ENCODE results near the gene ZNF580.

The ZNF580 gene

DNA sequence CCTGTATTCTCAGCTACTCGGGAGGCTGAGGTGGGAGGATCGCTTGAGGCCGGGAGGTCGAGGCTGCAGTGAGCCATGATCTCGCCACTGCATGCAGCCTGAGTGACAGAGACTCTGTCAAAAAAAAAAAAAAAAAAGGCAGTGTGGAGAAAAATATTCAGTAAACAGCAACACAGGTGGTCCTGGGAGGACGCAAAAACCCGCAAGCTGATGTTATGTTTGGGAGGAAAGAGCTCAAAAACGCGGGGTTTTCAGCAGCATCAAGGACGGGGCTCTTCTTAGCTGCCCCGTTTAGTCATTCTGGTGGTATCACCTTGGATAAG is 15.8 kb upstream of the ZNF580 start:
- no peak for DNase-seq

DNA sequence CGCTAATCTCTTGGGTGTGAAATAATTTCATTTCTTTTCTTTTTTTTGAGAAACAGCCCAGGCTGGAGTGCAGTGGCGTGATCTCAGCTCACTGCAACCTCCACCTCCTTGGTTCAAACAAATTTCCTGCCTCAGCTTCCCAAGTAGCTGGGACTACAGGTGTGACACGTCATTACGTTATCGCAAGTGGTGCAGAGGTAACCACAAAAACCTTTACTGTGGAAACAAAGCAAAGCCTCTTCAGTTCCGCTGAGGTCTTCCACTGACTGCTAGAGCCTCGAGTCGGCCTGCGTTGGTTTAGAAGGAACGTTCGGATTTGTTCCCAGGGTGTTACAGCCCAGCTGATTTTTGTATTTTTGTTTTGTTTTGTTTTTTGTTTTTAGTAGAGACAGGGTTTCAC is 14.5 kb upstream of the ZNF580 start:
- peak; percentile 39 for DNase-seq

DNA sequence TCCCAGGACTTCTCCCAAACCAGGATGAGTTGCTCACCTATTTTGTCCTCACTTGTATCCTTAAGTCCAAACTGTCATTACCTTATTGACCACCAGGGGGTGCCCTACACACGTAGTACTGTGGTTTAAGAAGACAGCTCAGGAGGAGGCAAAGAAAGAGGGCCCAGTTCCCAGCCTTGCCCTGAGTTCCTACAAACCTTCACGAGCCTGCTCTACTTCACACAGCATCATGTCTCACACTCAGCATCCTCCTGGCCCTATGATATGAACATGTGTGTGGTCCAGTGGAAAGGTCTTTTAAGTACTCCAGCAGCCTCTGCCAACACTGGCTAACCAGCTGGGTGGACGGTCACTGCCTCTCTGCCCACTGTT is 8.4 kb upstream of the ZNF580 start:
- peak; percentile 62 for DNase-seq

DNA sequence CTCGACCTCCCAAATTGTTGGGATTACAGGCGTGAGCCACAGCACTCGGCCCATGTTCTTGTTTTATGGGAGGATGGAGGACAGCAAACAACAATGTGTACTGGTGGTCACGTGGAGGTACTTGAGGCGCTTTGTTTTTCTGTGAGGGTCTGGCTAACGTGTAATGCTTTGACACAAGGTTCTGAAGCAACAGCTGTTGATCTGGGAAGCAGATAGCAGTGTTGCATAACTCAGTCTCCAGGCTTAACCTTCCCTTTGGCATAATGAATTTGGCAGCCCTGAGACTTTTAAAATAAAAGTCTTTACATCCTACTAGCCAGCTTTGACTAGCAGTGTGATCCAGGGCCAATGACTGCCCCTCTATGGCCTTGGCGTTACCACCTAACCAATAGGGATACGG is 6.9 kb upstream of the ZNF580 start:
- DNase-seq = no peak

DNA sequence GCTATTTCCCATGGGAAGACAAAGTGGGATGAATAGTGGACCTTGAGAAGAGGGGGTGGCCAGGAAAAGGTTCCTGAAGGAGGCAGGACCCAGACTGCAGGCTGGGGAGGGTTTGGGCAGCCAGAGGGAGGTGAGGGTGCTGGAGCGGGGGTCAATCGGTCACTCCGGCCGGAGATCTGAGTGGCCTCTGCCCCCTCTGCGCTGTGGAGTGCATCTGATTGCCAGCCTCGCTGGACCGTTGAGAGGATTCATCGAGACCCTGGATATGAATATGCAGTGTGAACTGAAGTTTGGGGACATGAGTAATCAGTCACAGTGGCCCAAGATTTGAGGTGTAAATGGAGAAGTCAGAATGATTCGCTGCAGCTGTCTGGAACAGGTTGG is 5.5 kb upstream of the ZNF580 start:
- DNase-seq = no peak

DNA sequence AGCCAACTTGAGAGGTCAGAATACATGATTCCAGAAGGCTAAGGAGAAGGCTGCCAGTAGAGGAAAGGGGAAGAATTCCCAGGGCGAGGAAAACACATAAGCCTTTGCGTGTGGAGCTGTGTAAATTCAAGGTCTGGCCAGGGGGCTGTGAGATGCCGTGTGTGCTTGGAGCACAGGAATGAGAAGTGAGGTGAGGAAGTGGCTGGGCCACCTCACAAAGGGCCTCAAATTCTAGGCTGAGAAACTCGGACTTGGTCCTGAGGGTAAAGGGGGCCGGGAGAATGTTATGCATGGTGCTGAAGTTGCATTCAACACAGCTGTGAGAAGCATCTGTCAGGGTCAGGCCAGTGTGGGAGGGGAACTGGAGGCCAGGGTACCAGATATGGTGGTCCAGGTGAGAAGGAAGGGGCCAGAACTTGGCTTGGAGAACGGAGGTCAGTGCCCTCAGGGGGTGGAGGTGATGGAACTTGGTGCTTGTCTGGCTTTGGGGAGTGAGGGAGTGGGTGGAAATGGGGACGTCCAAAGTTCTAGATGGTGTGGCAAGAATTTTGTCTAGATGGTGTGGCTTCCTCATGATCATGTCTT is 4.9 kb upstream of the ZNF580 start:
- no peak for DNase-seq

DNA sequence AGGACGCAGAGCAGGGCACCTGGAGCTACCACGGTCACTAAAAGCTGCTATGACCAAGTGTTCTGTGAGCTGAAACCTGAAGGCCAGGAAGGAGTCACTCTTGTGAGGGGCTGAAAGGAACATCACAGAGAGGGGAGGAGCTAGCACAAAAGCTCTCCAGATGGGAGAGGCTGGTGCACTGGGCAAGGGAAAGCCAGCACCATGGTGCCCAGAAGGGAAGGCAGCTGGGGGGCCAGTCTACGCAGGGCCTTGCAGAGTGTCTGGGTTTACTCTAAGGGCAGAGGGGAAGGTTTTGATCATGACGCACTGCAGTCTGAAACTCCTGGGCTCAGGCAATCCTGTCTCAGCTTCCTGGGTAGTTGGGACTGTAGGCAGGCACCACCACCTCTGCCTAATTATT is 4.1 kb upstream of the ZNF580 start:
- DNase-seq = no peak

DNA sequence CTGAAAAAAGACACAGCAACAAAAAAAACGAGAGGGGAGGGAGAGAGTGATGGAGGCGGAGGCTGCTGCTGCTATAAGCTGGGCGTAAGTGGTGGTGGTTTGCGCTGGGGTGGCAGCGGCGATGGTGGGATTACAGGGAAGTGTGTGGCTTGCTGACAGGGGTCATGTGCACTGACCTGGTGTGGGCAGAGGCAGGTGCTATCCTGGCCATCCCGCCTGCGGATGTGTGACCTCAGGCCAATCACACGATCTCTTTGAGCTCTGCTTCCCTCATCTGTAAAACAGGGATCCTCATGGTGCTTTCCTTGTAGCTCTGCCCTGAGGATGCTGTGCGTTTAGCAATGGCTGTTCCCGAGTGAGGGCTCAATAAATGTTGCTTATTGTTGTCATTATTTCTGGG is 3.3 kb upstream of the ZNF580 start:
- DNase-seq = no peak

DNA sequence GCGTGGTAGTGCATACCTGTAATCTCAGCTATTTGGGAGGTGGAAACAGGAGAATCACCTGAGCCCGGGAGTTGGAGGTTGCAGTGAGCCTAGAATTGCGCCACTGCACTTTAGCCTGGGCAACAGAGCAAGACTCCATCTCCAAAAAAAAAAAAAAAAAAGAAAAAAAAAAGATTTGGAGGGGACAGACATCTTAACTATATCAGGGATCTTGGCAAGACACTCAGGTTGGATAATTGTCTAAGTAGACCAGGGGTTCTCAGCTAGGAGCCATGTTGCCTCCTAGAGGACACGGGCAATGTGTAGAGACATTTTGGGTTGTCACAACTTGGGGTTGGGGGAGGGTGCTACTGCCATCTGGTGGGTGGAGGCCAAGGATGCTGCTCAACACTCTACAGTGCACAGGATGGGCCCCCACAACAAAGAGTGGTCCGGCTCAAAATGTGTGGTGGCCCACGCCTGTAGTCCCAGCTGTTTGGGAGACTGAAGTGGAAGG is 1.9 kb upstream of the ZNF580 start:
- peak; percentile 38 for DNase-seq

DNA sequence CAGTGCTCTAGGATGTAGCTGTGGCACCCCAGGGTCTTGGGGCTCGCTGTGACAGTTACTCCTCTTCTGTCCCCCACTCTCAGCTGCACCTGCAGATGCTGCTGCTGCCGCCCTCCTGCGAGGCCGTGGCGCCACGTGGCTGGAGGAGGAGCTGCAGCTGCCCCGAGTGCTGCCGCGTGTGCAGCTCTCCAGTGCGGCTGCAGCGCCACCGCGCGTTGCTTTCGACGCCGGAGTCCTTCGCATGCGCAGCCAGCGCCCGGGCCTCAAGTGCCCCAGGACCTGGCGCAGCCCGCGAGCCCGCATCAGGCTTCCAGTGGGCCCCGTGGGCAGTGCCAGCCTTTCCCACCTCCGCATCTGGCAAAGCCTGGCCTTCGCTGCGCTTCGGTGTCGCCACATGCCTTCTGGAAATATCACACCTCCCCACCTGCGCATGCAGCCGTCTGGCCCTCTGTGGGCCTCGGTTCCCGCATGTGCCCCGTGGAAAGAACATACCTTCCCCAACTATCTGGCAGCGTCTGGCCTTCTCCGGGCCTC is 692 bp upstream of the ZNF580 start:
- peak; percentile 65 for DNase-seq

DNA sequence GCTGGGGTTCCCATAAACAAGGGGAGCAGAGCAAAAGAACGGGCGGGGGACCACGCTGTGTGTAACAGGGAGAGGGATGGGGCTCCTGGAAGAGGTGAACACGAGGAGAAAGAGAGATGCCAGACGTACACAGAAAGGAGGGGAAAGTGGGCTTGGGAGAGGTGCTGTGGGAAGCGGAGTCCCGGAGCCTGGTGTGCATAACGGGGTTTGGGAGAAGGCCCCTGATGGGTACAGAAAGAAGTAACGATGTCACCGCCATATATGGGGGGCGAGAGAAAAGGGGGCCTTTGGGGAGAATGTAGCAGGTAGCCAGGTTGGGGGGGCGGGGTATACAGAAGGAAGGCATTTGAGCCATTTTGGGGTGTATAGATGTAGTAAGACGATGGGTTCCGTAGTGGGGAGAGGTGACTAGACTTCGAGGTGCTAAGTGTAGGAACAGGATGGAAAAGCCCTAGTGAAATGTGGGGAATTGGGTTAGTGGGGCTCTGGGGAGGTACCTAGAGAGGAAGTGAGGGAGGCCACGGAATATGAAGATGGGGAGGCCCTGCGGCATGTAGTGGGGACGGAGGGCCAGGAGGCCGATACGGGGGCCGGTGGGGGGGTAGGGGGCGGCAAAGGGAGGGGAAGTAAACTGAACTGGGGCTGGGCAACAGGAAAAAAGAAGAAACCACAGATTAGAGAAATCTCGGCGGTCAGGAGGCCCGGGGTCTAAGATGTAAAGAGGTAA is 787 bp downstream of the ZNF580 start:
- no peak for DNase-seq

DNA sequence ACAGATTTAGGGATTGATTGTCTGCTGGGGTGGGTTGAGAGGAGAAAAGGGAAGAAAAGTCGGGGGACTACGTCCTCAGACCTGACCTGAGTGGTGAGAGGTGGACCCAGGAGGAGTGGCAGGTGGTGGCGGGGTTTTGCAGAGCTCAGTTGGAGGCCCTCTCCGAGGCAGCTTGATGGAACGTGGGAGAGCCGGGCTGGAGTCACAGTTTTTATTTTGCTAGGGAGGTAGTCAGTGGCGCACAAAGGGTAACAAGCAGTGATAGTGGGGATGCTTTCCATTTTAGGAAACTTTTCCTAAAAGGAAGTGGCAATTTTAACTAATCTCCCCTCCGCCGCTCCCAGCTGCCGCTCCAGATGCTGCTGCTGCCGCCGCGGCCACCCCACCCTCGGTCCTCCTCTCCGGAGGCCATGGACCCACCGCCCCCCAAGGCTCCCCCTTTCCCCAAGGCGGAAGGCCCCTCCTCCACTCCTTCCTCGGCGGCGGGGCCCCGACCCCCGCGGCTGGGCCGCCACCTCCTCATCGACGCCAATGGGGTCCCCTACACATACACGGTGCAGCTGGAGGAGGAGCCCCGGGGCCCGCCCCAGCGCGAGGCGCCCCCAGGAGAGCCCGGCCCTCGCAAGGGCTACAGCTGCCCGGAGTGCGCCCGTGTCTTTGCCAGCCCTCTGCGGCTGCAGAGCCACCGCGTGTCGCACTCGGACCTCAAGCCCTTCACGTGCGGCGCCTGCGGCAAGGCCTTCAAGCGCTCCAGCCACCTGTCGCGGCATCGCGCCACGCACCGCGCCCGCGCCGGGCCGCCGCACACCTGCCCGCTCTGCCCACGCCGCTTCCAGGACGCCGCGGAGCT is 1.6 kb downstream of the ZNF580 start:
- DNase-seq = no peak

DNA sequence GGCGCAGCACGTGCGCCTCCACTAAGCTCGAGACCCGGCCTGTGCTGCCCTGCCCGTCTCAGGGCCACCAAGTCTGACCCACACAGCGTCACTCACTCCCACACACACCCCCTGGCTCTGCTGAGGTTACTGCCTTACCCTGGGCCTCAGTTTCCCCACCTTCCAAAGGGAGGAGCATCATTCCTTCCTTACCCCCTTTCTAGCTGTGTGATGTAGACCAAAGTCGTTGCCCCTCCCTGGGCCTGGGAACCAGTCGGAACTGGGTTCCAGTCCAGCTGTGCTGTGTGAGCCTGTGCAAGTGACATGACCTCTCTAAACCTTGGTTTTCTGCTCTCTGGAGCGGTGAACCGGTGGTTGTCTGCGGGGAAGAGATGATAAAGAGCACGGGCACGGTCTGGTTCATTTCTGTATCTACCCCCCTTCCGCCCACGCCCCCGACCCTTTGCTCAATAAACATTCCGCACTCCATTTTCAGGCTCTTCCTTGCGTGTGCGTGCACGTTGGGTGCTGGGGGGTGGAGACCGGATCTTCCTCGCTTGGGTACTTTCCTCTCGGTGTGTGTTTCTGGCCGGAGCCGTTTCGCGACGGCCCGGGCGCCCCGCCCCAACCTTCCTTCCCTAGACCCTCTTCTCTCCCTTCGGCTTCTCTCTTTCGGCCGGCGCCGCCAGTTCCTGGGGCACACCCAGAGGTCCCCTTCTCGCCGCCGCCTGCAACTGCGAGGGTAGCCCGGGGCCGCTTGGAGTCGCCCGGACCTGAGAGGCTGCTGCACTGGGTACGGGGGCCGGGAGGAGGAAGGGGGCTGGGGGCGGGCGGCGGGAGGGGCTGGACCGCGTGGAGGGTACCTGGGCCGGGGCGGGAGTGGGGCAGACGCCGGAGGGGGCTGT is 2.4 kb downstream of the ZNF580 start, which contains the start of gene ZNF581:
TSS of gene ZNF581 (plus strand) at position 647 of the 884 bp plus-strand sequence. CDS start 923 bp downstream, outside the sequence.
- peak; percentile 76 for DNase-seq

DNA sequence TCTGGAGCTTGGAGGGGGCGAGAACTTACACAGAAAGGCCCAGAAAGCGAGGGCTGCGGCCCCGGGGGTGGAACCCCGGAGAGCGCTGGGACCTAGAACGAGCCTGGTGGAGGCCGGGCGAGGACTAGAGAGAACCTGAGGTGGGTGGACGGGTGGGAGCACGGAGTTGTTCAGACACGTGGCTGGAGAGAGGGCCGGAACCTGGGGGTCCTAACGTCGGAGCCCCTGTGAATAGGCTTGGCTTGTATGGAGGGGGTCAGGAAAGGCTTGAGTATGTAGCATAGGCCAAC is 3.0 kb downstream of the ZNF580 start:
- DNase-seq = no peak

DNA sequence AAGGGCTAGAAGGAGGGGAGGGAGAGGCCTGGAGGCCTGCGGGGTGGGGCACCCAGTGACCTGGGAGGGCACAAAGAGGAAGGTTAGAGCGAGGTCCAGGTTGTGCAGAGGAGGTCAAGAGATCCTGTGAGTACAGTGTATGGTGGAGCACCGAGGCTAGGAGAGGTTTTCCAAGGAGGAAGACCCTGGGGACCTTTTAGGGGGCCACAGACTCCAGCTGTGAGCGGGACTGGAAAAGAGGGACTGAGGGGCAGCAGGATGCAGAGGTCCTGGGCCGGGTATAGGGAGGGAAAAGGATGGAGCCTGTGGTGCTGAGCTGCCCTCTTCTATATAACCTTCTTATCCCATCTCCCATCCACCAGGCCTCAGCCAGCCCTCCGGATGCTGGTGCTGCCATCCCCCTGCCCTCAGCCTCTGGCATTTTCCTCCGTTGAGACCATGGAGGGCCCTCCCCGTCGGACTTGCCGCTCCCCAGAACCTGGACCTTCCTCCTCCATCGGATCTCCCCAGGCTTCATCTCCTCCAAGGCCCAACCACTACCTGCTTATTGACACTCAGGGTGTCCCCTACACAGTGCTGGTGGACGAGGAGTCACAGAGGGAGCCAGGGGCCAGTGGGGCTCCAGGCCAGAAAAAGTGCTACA is 3.5 kb downstream of the ZNF580 start:
- no peak for DNase-seq

DNA sequence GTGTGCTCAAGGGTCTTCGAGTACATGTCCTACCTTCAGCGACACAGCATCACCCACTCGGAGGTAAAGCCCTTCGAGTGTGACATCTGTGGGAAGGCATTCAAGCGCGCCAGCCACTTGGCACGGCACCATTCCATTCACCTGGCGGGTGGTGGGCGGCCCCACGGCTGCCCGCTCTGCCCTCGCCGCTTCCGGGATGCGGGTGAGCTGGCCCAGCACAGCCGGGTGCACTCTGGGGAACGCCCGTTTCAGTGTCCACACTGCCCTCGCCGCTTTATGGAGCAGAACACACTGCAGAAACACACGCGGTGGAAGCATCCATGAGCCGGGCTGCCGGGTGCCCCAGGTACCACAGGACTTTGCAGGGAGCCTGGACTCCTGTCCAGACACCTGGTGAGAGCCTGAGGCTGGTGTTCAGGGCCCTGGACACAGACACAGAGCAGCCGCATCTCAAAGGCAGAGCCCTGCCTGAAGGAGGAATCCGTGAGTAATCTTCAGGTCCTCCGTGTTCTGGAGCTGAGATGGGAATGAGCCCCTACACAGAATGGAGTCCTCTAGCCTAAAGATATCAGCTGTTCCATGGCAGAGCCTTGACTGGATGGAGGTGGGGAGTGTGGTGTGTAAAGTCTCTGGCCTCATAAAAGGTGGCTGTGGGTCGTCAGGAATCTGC is 4.2 kb downstream of the ZNF580 start:
- DNase-seq = no peak

DNA sequence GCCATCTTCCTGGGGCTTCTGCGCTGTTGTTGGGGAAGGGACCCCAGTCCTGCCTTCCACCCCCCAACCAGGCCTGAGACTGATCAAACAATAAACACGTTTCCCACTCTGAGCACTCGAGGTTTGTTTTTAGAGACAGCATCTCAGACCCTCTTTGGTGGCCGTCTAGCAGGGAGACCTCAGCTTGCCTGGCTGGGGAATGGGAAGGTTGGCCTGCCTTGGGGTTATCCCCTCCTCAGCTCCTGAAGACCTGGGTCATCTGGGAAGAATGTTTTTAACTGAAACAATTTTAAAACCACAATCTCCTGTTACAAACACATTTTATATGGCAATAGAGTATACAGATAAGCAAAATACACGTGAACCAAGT is 4.7 kb downstream of the ZNF580 start:
- DNase-seq = no peak

DNA sequence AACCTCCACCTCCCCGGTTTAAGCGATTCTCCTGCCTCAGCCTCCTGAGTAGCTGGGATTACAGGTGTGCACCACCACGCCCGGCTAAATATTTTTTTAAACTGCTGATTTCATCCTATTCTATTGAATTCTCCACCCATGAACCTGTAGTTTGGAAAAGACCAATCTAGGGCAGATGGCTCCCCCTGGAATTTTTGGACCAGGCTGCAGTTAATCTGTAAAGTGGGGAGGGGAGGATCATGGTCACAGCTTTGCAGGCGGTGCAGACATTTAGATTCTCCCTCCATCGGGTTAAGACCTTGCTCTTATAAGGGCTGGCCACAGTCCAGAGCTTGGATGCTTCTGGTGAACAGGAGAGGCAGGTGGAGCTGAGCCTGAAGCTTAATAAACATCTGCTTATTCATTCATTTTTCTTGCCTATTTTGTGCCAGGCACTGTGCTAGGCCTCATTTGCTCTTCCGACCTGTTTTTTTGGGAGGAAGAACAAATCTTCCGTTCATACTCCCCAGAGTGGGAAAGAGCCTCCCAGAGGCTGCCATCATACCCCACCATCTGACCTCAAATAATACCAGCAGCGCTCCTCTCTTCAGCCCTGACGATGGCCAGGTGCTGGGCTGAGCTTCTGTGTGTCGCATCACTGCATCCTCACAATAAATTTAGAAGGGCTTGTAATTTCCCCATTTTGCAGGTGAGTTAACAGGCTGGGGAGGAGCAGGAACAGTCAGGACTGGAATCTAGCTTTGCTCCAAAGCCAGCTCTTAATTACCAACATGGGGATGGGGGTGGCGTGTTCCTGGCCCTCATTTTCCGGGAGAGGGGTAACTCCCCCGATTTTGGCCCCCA is 6.3 kb downstream of the ZNF580 start:
- DNase-seq = no peak

DNA sequence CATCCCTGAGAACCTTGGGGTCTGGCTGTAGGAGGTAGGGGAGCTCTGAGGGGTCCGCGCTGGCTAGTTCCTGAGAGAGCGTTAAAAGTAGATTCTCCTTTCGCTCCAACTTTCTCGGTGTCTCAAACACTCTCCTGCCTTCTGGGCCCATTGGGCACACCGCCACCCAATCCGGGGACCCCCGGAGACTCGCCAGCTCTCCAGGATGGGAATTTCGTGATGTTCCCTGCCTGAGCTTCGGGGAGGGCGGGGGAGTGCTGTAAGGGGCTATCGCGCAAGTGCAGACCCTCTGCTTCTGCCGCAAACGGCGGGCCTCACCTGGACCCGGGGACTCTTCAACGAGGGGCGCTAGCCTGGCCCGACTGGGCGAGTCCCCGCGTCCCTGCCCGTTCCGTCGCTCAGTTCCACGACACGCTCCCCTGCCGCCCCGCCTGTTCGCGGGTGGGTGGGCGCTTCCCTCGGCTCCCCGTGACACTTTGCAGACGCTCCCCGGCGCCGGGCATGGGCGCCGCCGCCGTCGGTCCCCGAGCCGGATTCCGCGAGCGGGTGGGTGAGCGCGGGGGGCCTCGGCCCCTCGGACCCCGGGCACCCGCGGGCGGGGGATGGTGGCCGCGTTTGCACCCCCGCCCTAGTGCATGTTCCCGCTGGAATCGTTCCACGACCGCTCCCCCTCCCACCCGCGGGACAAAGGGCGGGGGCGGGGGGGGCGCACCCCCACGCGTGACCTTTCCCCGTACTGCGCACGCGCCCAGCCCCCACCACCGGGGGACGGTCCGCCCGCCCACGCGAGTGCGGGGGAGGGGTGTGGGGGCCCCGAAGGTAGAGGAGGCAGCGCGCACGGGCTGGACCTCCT is 7.2 kb downstream of the ZNF580 start, which contains the start of gene CCDC106:
TSS of gene CCDC106 (plus strand) at position 481 of the 853 bp plus-strand sequence. CDS start 835 bp downstream, outside the sequence.
- DNase-seq = peak; percentile 35

All from activated effector memory CD4-positive, alpha-beta T cell treated with Interleukin-2 at 50 U/mL for 16 hours (primary cell).